HepG2 (cell line): ENCODE data around the gene ETV1. TPM values are rescaled to one million over a fixed set of nuclear protein-coding genes. Genes with fewer than 3 reads are reported as not detected.

Experiments used
- ATAC-seq: fragments of 200-7000 bp; cut with Tn5 transposase; 3 replicates; pipeline ENCODE4 v1.9.1; 2020; ENCODE audit warnings: mild to moderate bottlenecking, moderate library complexity
- BruUV-seq: library from RNA; stranded (reverse); fragments of 400-500 nt; replicated peaks from 2 replicates; lab custom pipeline; 2021; lab: Mats Ljungman, UMichigan
- CTCF ChIA-PET: fragments of 300-600 bp; formaldehyde crosslinking; extraction: SDS; loops from one replicate; lab custom pipeline; 2021; ENCODE audit warnings: low total read pairs, inconsistent platforms, low intra/inter-chr PET ratio; lab: Yijun Ruan, JAX
- POLR2A ChIA-PET: fragments of 350-600 bp; sonication (Branson Sonifier 250); formaldehyde crosslinking; loops from one replicate; lab custom pipeline; 2020; ENCODE audit warnings: antibody characterized with exemption, inconsistent platforms; lab: Yijun Ruan, JAX
- DNase-seq: peaks from one replicate; pipeline ENCODE4 v3.0.0-alpha.2; 2015; ENCODE audit warnings: low spot score
- FAIRE-seq: peaks from 3 replicates; lab custom pipeline; 2011; peaks lifted over from hg19 to GRCh38; lab: Jason Lieb, UNC
- H2AFZ ChIP-seq: one replicate; pipeline ENCODE4 v1.6.1; 2011; ENCODE audit warnings: low read length, inconsistent platforms
- H3K27ac ChIP-seq: fragments of 300-600 bp; 3 replicates; pipeline ENCODE4 v1.8.0; 2011; ENCODE audit warnings: mixed run types, mild to moderate bottlenecking, mixed read lengths, low read length, inconsistent platforms; ENCODE audit not compliant: insufficient read depth; ENCODE audit errors: extremely low read length
- H3K27me3 ChIP-seq, 2 experiments: fragments of 200-600 bp in 1 of 2; 2 replicates in 1 of 2; 3 replicates in 1 of 2; pipeline versions ENCODE4 v1.6.0 to v1.8.0; 2011; ENCODE audit warnings: low read length in 2 of 2, mild to moderate bottlenecking in 2 of 2, moderate library complexity in 2 of 2, inconsistent platforms in 1 of 2; ENCODE audit not compliant: insufficient read depth in 2 of 2, control insufficient read depth in 1 of 2
- H3K36me3 ChIP-seq, 2 experiments: fragments of 200-600 bp in 1 of 2; replicated peaks in 1 of 2; 2 replicates in 1 of 2; 3 replicates in 1 of 2; pipeline versions ENCODE4 v1.5.1 to v1.8.0; 2011; ENCODE audit warnings: low read length in 2 of 2, inconsistent platforms in 1 of 2; ENCODE audit not compliant: insufficient read depth in 2 of 2, control insufficient read depth in 1 of 2
- H3K4me1 ChIP-seq: 2 replicates; pipeline ENCODE4 v1.5.1; 2012; ENCODE audit warnings: low read length, inconsistent platforms; ENCODE audit not compliant: insufficient read depth
- H3K4me2 ChIP-seq: 2 replicates; pipeline ENCODE4 v1.6.0; 2011; ENCODE audit warnings: low read depth, low read length, inconsistent platforms
- H3K4me3 ChIP-seq, 3 experiments: fragments of 200-600 bp in 1 of 3; sonication (generic), shearing (Covaris generic) in 1 of 3; replicated peaks in 1 of 3; 2 replicates each; pipeline ENCODE4 v1.5.1; 2011 to 2016; ENCODE audit warnings: low read length in 3 of 3, inconsistent platforms in 2 of 3, low read depth in 2 of 3, mild to moderate bottlenecking in 2 of 3, control low read depth in 1 of 3, mixed read lengths in 1 of 3; ENCODE audit not compliant: insufficient read depth in 1 of 3
- H3K79me2 ChIP-seq: one replicate; pipeline ENCODE4 v1.6.1; 2011; ENCODE audit warnings: low read length, inconsistent platforms; ENCODE audit not compliant: insufficient read depth
- H3K9ac ChIP-seq: 2 replicates; pipeline ENCODE4 v1.6.0; 2011; ENCODE audit warnings: mild to moderate bottlenecking, low read depth, low read length, inconsistent platforms; ENCODE audit not compliant: insufficient read depth
- H3K9me3 ChIP-seq: 2 replicates; pipeline ENCODE4 v1.5.1; 2012; ENCODE audit warnings: mild to moderate bottlenecking, low read length
- H4K20me1 ChIP-seq: 2 replicates; pipeline ENCODE4 v1.6.0; 2011; ENCODE audit warnings: inconsistent platforms, mild to moderate bottlenecking, low read length, moderate library complexity; ENCODE audit not compliant: insufficient read depth
- ARNT ChIP-seq: fragments of 450-650 bp; IDR thresholded peaks from 2 replicates; pipeline ENCODE4 v1.6.1; 2017
- ATRX ChIP-seq: sonication (generic); formaldehyde crosslinking; IDR thresholded peaks from 2 replicates; pipeline ENCODE4 v1.4.0; 2020; ENCODE audit warnings: missing genetic modification reagents, borderline replicate concordance
- DNMT3B ChIP-seq: conservative IDR thresholded peaks from 2 replicates; pipeline ENCODE4 v1.6.1; 2016; ENCODE audit warnings: missing biosample characterization, control low read depth
- GTF2F1 ChIP-seq: fragments of 150-350 bp; IDR thresholded peaks from 2 replicates; pipeline ENCODE4 v1.6.1; 2014; ENCODE audit warnings: low read length
- HHEX ChIP-seq: IDR thresholded peaks from 2 replicates; pipeline ENCODE4 v1.6.1; 2016; ENCODE audit warnings: control low read depth
- LCORL ChIP-seq, 2 experiments: fragments of 450-650 bp in 1 of 2; sonication (generic) in 1 of 2; formaldehyde crosslinking in 1 of 2; IDR thresholded peaks; 2 replicates each; pipeline versions ENCODE4 v1.5.0 to v1.6.1; 2017 to 2020; ENCODE audit warnings: antibody characterized with exemption in 1 of 2, missing genetic modification reagents in 1 of 2
- PCBP1 ChIP-seq: fragments of 200-400 bp; formaldehyde crosslinking; IDR thresholded peaks from 2 replicates; pipeline ENCODE4 v1.6.1; 2017; ENCODE audit warnings: mild to moderate bottlenecking, low read depth, low read length, borderline replicate concordance
- SOX6 ChIP-seq, 2 experiments: fragments of 450-650 bp in 1 of 2; sonication (generic) in 1 of 2; formaldehyde crosslinking in 1 of 2; IDR thresholded peaks; 2 replicates each; pipeline versions ENCODE4 v1.4.0 to v1.6.1; 2017 to 2020; ENCODE audit warnings: antibody characterized with exemption in 1 of 2, mild to moderate bottlenecking in 1 of 2, missing genetic modification reagents in 1 of 2
- YEATS2 ChIP-seq: sonication (generic); formaldehyde crosslinking; IDR thresholded peaks from 2 replicates; pipeline ENCODE4 v1.4.0; 2020; ENCODE audit warnings: missing genetic modification reagents, borderline replicate concordance
- ZKSCAN1 ChIP-seq: fragments of 150-350 bp; IDR thresholded peaks from 2 replicates; pipeline ENCODE4 v1.6.1; 2014; ENCODE audit warnings: low read length
- ZMAT3 ChIP-seq: sonication (generic); formaldehyde crosslinking; conservative IDR thresholded peaks from 2 replicates; pipeline ENCODE4 v1.7.0; 2021; ENCODE audit warnings: missing genetic modification reagents
- ZNF274 ChIP-seq: sonication (generic); formaldehyde crosslinking; IDR thresholded peaks from 2 replicates; pipeline ENCODE4 v1.5.1; 2020; ENCODE audit warnings: mild to moderate bottlenecking, missing genetic modification reagents
- WGBS: methylation state at CpG from one replicate; pipeline ENCODE4 v1.1.6; 2017; ENCODE audit warnings: low lambda C conversion rate; 5-methylcytosine and 5-hydroxymethylcytosine counted together
- in situ Hi-C: cut with HindIII; loops from 2 replicates; pipeline ENCODE4 v1.10.0; 2017; ENCODE audit warnings: low pct_unique_long_range_greater_than_20kb; ENCODE audit not compliant: extremely low pct_ligation_motif_present
- intact Hi-C: fragments of 100-400 bp; cut with micrococcal nuclease; formaldehyde crosslinking; loops from one replicate; pipeline ENCODE4 v1.10.0; 2022; ENCODE audit not compliant: unreplicated experiment
- polyA plus RNA-seq, 8 experiments: library from polyadenylated mRNA; depleted of rRNA in 3 of 8; stranded (reverse) in 7 of 8; unstranded in 1 of 8; fragments of >200 nt; fragmentation: Illumina TruSeq in 4 of 8; extraction: Trizol in 4 of 8; gene quantifications; 2 replicates each; pipeline versions ENCODE4 v1.2.1 to v1.2.3, GENCODE V29; 2011 to 2016; ENCODE audit warnings: low read depth in 4 of 8, missing spikeins in 1 of 8, mixed read lengths in 1 of 8; ENCODE audit not compliant: insufficient read depth in 1 of 8
- total RNA-seq, 5 experiments: library from RNA; depleted of rRNA; stranded (reverse); fragments of >200 nt; fragmentation: Illumina TruSeq; extraction: Trizol; gene quantifications; 2 replicates each; pipeline ENCODE4 v1.2.3, GENCODE V29; 2016; ENCODE audit warnings: low read depth in 1 of 5
- TF ChIP-seq, protein P1 (sequence below): sonication (generic); formaldehyde crosslinking; IDR thresholded peaks from 2 replicates; pipeline ENCODE4 v1.4.0; 2020; ENCODE audit warnings: mild to moderate bottlenecking, missing genetic modification reagents
- TF ChIP-seq, protein P2 (sequence below): sonication (generic); formaldehyde crosslinking; IDR thresholded peaks from 2 replicates; pipeline ENCODE4 v1.5.0; 2020; ENCODE audit warnings: mild to moderate bottlenecking, missing genetic modification reagents, borderline replicate concordance

ETV1 gene
- total and polyA plus RNA-seq, 2 of the 13 experiments (the other 11 are each of a cell fraction or from before 2014, with no cell fraction given), result 0.04 to 0.24 TPM

DNA sequence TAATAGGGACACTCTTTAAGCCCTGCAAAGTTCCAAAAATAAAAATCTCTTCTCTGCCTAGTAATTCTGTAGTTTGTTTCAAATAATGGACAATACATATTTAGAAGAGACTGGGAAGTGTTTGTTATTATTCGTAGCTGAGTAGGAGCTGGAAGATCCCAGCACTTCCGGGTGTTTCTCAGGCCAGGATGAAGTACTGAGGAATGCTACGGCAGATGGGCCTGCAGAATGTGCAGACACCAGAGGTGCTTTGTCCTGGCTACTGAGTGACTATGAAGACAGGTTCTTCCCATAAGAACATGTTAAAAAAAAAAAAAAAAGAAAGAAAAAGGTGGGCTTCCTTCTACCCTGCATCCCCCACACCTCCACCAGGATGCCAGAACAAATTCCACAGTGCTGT, 36.1 kb downstream of the ETV1 start:
- Histone ChIP-seq H3K79me2 (no peaks in the 10 kb centered on the region), H2AFZ (no peak overlapping the region), H3K9me3 (peaks cover 85% of the 10 kb centered on the region), H3K27me3 (no peaks in the 10 kb centered on the region), H3K4me3 (no peak overlapping the region), H4K20me1 (no peaks in the 10 kb centered on the region), H3K4me1 (no peaks in the 10 kb centered on the region), H3K9ac (no peak overlapping the region), H3K4me2 (no peak overlapping the region), H3K27ac (no peak overlapping the region), H3K36me3 (no peaks in the 10 kb centered on the region)
- in situ Hi-C loops (no loop called here), intact Hi-C loops (no loop called here)
- FAIRE-seq (no peak), ATAC-seq (no peak), DNase-seq (no peak)
- TF ChIP-seq, protein P1, sequence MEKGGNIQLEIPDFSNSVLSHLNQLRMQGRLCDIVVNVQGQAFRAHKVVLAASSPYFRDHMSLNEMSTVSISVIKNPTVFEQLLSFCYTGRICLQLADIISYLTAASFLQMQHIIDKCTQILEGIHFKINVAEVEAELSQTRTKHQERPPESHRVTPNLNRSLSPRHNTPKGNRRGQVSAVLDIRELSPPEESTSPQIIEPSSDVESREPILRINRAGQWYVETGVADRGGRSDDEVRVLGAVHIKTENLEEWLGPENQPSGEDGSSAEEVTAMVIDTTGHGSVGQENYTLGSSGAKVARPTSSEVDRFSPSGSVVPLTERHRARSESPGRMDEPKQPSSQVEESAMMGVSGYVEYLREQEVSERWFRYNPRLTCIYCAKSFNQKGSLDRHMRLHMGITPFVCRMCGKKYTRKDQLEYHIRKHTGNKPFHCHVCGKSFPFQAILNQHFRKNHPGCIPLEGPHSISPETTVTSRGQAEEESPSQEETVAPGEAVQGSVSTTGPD (CRISPR knock-in tag), result no peak
- TF ChIP-seq YEATS2, result no peak
- POLR2A ChIA-PET, result no interaction called here
- no TSS peak for BruUV-seq
- 50% methylated on average over 3 of the region's 3 CpGs for WGBS
- CTCF ChIA-PET, result no interaction called here

DNA sequence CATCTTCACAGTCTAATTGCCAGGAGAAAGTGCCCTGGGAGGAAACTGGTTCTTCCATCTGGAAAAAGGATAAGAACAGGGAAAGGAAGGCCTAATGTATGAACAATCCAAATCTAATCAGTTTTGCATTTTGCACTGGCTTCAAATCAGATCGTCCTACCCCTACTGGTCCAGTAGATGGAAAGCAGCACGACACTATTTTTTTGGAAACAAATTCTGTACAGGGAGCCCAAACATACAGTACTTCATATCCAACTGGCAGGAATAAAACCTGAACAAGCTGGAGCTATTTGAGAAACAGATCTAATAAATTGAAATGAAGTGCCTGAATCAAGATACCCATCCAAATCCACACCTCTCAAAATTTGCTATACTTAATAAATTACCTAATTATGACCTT, 36.5 kb downstream of the ETV1 start:
- Histone ChIP-seq H3K9ac (no peak overlapping the region), H3K4me2 (no peak overlapping the region), H3K27me3 (no peaks in the 10 kb centered on the region), H4K20me1 (no peaks in the 10 kb centered on the region), H3K4me1 (no peaks in the 10 kb centered on the region), H3K79me2 (no peaks in the 10 kb centered on the region), H3K36me3 (no peaks in the 10 kb centered on the region), H3K9me3 (peaks cover 85% of the 10 kb centered on the region), H2AFZ (no peak overlapping the region), H3K4me3 (no peak overlapping the region), H3K27ac (no peak overlapping the region)
- intact Hi-C loops, result no loop called here
- BruUV-seq, result no TSS peak
- in situ Hi-C loops, result no loop called here
- 7% methylated on average over 2 of the region's 2 CpGs for WGBS
- no peak for FAIRE-seq
- ATAC-seq, result no peak
- ChIA-PET POLR2A (no interaction called here), CTCF (no interaction called here)
- DNase-seq, result no peak
- TF ChIP-seq, protein P2, sequence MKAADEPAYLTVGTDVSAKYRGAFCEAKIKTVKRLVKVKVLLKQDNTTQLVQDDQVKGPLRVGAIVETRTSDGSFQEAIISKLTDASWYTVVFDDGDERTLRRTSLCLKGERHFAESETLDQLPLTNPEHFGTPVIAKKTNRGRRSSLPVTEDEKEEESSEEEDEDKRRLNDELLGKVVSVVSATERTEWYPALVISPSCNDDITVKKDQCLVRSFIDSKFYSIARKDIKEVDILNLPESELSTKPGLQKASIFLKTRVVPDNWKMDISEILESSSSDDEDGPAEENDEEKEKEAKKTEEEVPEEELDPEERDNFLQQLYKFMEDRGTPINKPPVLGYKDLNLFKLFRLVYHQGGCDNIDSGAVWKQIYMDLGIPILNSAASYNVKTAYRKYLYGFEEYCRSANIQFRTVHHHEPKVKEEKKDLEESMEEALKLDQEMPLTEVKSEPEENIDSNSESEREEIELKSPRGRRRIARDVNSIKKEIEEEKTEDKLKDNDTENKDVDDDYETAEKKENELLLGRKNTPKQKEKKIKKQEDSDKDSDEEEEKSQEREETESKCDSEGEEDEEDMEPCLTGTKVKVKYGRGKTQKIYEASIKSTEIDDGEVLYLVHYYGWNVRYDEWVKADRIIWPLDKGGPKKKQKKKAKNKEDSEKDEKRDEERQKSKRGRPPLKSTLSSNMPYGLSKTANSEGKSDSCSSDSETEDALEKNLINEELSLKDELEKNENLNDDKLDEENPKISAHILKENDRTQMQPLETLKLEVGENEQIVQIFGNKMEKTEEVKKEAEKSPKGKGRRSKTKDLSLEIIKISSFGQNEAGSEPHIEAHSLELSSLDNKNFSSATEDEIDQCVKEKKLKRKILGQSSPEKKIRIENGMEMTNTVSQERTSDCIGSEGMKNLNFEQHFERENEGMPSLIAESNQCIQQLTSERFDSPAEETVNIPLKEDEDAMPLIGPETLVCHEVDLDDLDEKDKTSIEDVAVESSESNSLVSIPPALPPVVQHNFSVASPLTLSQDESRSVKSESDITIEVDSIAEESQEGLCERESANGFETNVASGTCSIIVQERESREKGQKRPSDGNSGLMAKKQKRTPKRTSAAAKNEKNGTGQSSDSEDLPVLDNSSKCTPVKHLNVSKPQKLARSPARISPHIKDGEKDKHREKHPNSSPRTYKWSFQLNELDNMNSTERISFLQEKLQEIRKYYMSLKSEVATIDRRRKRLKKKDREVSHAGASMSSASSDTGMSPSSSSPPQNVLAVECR (CRISPR knock-in tag), result no peak
- no peak for TF ChIP-seq HHEX
- TF ChIP-seq GTF2F1, result no peak
- no peak for TF ChIP-seq SOX6 (IDR thresholded peaks at IDR 0.05)
- TF ChIP-seq SOX6 (CRISPR knock-in tag; IDR thresholded peaks at IDR 0.05), result no peak
- no peak for TF ChIP-seq ZNF274
- no peak for TF ChIP-seq DNMT3B (CRISPR knock-in tag)
- no peak for TF ChIP-seq ZMAT3
- TF ChIP-seq PCBP1, result no peak
- no peak for TF ChIP-seq ZKSCAN1
- TF ChIP-seq LCORL (IDR thresholded peaks at IDR 0.05), result no peak
- TF ChIP-seq LCORL (CRISPR knock-in tag; IDR thresholded peaks at IDR 0.05), result no peak
- TF ChIP-seq ARNT, result no peak
- no peak for TF ChIP-seq ATRX (CRISPR knock-in tag)
